Measurements from ENCODE around the gene TRAF3. TPM values are rescaled to one million over a fixed set of nuclear protein-coding genes. Genes with fewer than 3 reads are reported as not detected.

TRAF3 gene
- total RNA-seq, 2 donors from 2014 or later: 20.8 to 26.0 TPM

GRCh38 chr14:102932484-102933248 lies 155.4 kb downstream of the TRAF3 start:
- TF ChIP-seq CTCF (IDR thresholded peaks at IDR 0.05): no peak
- Histone ChIP-seq H3K9ac (ENCODE audit: low read depth in 2 of 2, low read length in 2 of 2) (no peak overlapping the region), H3K9me3 (no peaks in the 10 kb centered on the region), H3K4me3 (no peak overlapping the region), H3K27me3 (peaks cover 16% of the 10 kb centered on the region), H3K36me3 (no peaks in the 10 kb centered on the region), H3K27ac (no peak overlapping the region), H3K4me1 (peaks cover 14% of the 10 kb centered on the region)
- intact Hi-C loops (cut with DNase I): no loop called here
- no peak for DNase-seq

- no peak overlapping the region for H3K4me3 ChIP-seq
- H3K27ac ChIP-seq: no peak overlapping the region
- H3K27me3 ChIP-seq: peaks cover 16% of the 10 kb centered on the region
- H3K9ac ChIP-seq (ENCODE audit: low read depth in 2 of 2, low read length in 2 of 2): no peak overlapping the region
- no peak for DNase-seq
- no peaks in the 10 kb centered on the region for H3K36me3 ChIP-seq
- TF ChIP-seq CTCF (IDR thresholded peaks at IDR 0.05): no peak
- no peaks in the 10 kb centered on the region for H3K9me3 ChIP-seq
- H3K4me1 ChIP-seq: peaks cover 13% of the 10 kb centered on the region
- intact Hi-C loops (cut with DNase I): no loop called here
These were observed 156.5 kb downstream of the TRAF3 start for GRCh38 chr14:102933618-102934231.

GRCh38 chr14:102935756-102936155 lies 158.5 kb downstream of the TRAF3 start:
- intact Hi-C loops (cut with DNase I): no loop called here
- H3K4me1 ChIP-seq: peaks cover 1% of the 10 kb centered on the region
- H3K27ac ChIP-seq: no peak overlapping the region
- TF ChIP-seq CTCF (IDR thresholded peaks at IDR 0.05): no peak
- H3K27me3 ChIP-seq: no peaks in the 10 kb centered on the region
- H3K36me3 ChIP-seq: peaks cover 6% of the 10 kb centered on the region
- no peak overlapping the region for H3K9ac ChIP-seq (ENCODE audit: low read depth in 2 of 2, low read length in 2 of 2)
- H3K4me3 ChIP-seq: no peak overlapping the region
- DNase-seq: no peak
- no peaks in the 10 kb centered on the region for H3K9me3 ChIP-seq

- Histone ChIP-seq H3K9ac (ENCODE audit: low read depth in 2 of 2, low read length in 2 of 2) (no peak overlapping the region), H3K4me3 (no peak overlapping the region), H3K4me1 (no peaks in the 10 kb centered on the region), H3K27me3 (no peaks in the 10 kb centered on the region), H3K27ac (no peak overlapping the region), H3K9me3 (no peaks in the 10 kb centered on the region), H3K36me3 (peaks cover 6% of the 10 kb centered on the region)
- no peak for TF ChIP-seq CTCF (IDR thresholded peaks at IDR 0.05)
- intact Hi-C loops (cut with DNase I): no loop called here
- DNase-seq: no peak
These were observed 160.3 kb downstream of the TRAF3 start for GRCh38 chr14:102937331-102938175.

GRCh38 chr14:102938191-102938590 lies 160.9 kb downstream of the TRAF3 start:
- intact Hi-C loops (cut with DNase I): no loop called here
- Histone ChIP-seq H3K27ac (no peak overlapping the region), H3K27me3 (no peaks in the 10 kb centered on the region), H3K9ac (ENCODE audit: low read depth in 2 of 2, low read length in 2 of 2) (no peak overlapping the region), H3K36me3 (peaks cover 6% of the 10 kb centered on the region), H3K4me1 (no peaks in the 10 kb centered on the region), H3K9me3 (no peaks in the 10 kb centered on the region), H3K4me3 (no peak overlapping the region)
- no peak for DNase-seq
- TF ChIP-seq CTCF (IDR thresholded peaks at IDR 0.05): no peak
